ENCODE data around the gene DNASE2B. TPM values are rescaled to one million over a fixed set of nuclear protein-coding genes. Genes with fewer than 3 reads are reported as not detected.

The DNASE2B gene
- polyA plus RNA-seq, 1 donor from 2014 or later = 27.9 TPM

- Histone ChIP-seq H3K9me2 (ENCODE audit: insufficient read depth, low read length) (no peaks in the 10 kb centered on the region), H2AFZ (ENCODE audit: low read depth, low read length) (no peak overlapping the region), H3K9ac (ENCODE audit: low read length) (no peak overlapping the region), H3K9me3 (ENCODE audit: low read length) (no peaks in the 10 kb centered on the region), H3K27ac (ENCODE audit: low read length) (no peak overlapping the region), H3K36me3 (ENCODE audit: insufficient read depth, low read length) (no peaks in the 10 kb centered on the region), H4K20me1 (ENCODE audit: insufficient read depth) (no peaks in the 10 kb centered on the region), H3K27me3 (ENCODE audit: insufficient read depth, low read depth, low read length) (no peaks in the 10 kb centered on the region), H3K4me2 (ENCODE audit: low read length) (no peak overlapping the region), H3K79me2 (replicated peaks; ENCODE audit: insufficient read depth, low read length) (no peaks in the 10 kb centered on the region), H3K4me3 (ENCODE audit: low read length) (no peak overlapping the region), H3F3A (ENCODE audit: insufficient read depth, low read length, poor library complexity, severe bottlenecking) (no peaks in the 10 kb centered on the region)
- TF ChIP-seq POLR2AphosphoS5 (IDR thresholded peaks at IDR 0.05) = no peak
- TF ChIP-seq RAD21 (conservative IDR thresholded peaks at IDR 0.05) = no peak
- no peak for TF ChIP-seq REST (IDR thresholded peaks at IDR 0.05; ENCODE audit: borderline replicate concordance)
- TF ChIP-seq EP300 (conservative IDR thresholded peaks at IDR 0.05; ENCODE audit: poor library complexity, severe bottlenecking) = no peak
- TF ChIP-seq EZH2 (IDR thresholded peaks at IDR 0.05; ENCODE audit: borderline replicate concordance, insufficient read depth, low read length, poor library complexity, severe bottlenecking) = no peak
- no peak for TF ChIP-seq CTCF (IDR thresholded peaks at IDR 0.05; ENCODE audit: poor library complexity, severe bottlenecking)
- TF ChIP-seq TAF1 (IDR thresholded peaks at IDR 0.05; ENCODE audit: low read depth) = no peak
- TF ChIP-seq MXI1 (conservative IDR thresholded peaks at IDR 0.05; ENCODE audit: poor library complexity, severe bottlenecking) = no peak
- TF ChIP-seq SMC3 (conservative IDR thresholded peaks at IDR 0.05; ENCODE audit: poor library complexity) = no peak
These were observed 63.8 kb downstream of the DNASE2B start for GRCh38 chr1:84462118-84462517.

Other genes with a start within 250 kb of the DNASE2B start
- gene SAMD13, start 96.8 kb upstream of the DNASE2B start, polyA plus RNA-seq = 14.9 and 20.0 TPM in 2 replicates
- 64.3 and 65.1 TPM in 2 replicates for gene RPF1, start 80.8 kb downstream of the DNASE2B start, polyA plus RNA-seq
- gene SPATA1, start 107.9 kb downstream of the DNASE2B start, polyA plus RNA-seq = 0.17 TPM in 1 of 2 replicates, not detected in the other
- 1.5 TPM in 1 of 2 replicates, not detected in the other for gene GNG5, start 108.1 kb downstream of the DNASE2B start, polyA plus RNA-seq
- gene CTBS, start 176.0 kb downstream of the DNASE2B start, polyA plus RNA-seq = 0.95 and 1.5 TPM in 2 replicates